ENCODE measurements around the gene D2HGDH. TPM values are rescaled to one million over a fixed set of nuclear protein-coding genes. Genes with fewer than 3 reads are reported as not detected.
A peak's percentile ranks its signal among the peaks of the same experiment; 100 is the strongest.

Gene D2HGDH
- total and polyA plus RNA-seq, 2 experiments from 2014 or later, result 3.7 to 17.3 TPM

GRCh38 chr2:241770185-241770935, 35.9 kb downstream of the D2HGDH start:
- Histone ChIP-seq H3F3A (replicated peaks; ENCODE audit: low read depth) (no peaks in the 10 kb centered on the region), H4K20me1 (replicated peaks; ENCODE audit: insufficient read depth) (no peaks in the 10 kb centered on the region), H3K79me2 (replicated peaks; ENCODE audit: insufficient read depth) (no peaks in the 10 kb centered on the region), H3K4me2 (no peak overlapping the region), H3K4me1 (ENCODE audit: insufficient read depth) (no peaks in the 10 kb centered on the region), H2AFZ (no peak overlapping the region), H3K9me2 (ENCODE audit: insufficient read depth) (no peaks in the 10 kb centered on the region), H3K27ac (ENCODE audit: low read depth) (no peak overlapping the region; the same call in 1 of the 2 replicates), H3K27me3 (ENCODE audit: insufficient read depth) (no peaks in the 10 kb centered on the region), H3K36me3 (ENCODE audit: insufficient read depth) (no peaks in the 10 kb centered on the region), H3K4me3 (no peak overlapping the region)
- Mint-ChIP-seq H3K36me3 (ENCODE audit: low read depth) (no peaks in the 10 kb centered on the region), H3K27me3 (ENCODE audit: insufficient read depth, low read depth, poor library complexity) (peaks cover 6% of the 10 kb centered on the region), H3K27ac (no peak overlapping the region), H3K9me3 (no peaks in the 10 kb centered on the region; the same call in 2 of the 3 replicates), H3K4me3 (no peak overlapping the region), H3K4me1 (peaks cover 11% of the 10 kb centered on the region)
- TF ChIP-seq REST (IDR thresholded peaks at IDR 0.05; ENCODE audit: unreplicated experiment) (no peak), EZH2 (IDR thresholded peaks at IDR 0.05; ENCODE audit: low read depth, unreplicated experiment) (no peak), STAT1 (IDR thresholded peaks at IDR 0.05; ENCODE audit: unreplicated experiment) (no peak)
- DNase-seq (ENCODE audit: low spot score) (no peak), ATAC-seq (peak; percentile 50)

DNA sequence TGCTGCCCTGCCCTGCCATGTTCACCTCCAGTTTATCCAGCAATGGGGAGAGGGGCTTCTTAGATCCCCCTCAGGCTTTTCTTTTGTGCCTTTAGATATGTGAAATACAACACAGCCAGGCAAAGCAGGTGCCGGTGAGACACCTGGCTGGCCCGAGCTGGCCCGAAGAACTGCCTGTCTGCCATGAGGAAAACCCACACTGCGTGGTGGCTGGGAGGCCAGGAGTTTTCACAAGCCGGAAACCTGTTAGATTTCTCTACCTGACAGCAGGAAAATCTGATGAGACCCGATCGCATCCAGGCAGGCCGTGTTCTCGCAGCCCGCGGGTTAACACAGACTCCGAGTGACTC, 36.5 kb downstream of the D2HGDH start:
- no peaks in the 10 kb centered on the region for H3F3A ChIP-seq (replicated peaks; ENCODE audit: low read depth)
- no peaks in the 10 kb centered on the region for H4K20me1 ChIP-seq (replicated peaks; ENCODE audit: insufficient read depth)
- no peaks in the 10 kb centered on the region for H3K9me2 ChIP-seq (ENCODE audit: insufficient read depth)
- no peak overlapping the region for H2AFZ ChIP-seq
- DNase-seq (ENCODE audit: low spot score) (no peak), ATAC-seq (no peak)
- H3K4me3 ChIP-seq, result no peak overlapping the region
- Mint-ChIP-seq H3K9me3 (no peaks in the 10 kb centered on the region; the same call in 2 of the 3 replicates), H3K27me3 (ENCODE audit: insufficient read depth, low read depth, poor library complexity) (peaks cover 6% of the 10 kb centered on the region), H3K36me3 (ENCODE audit: low read depth) (no peaks in the 10 kb centered on the region), H3K4me3 (no peak overlapping the region), H3K27ac (no peak overlapping the region), H3K4me1 (peaks cover 11% of the 10 kb centered on the region)
- no peak overlapping the region; the same call in 1 of the 2 replicates for H3K27ac ChIP-seq (ENCODE audit: low read depth)
- H3K27me3 ChIP-seq (ENCODE audit: insufficient read depth), result no peaks in the 10 kb centered on the region
- no peaks in the 10 kb centered on the region for H3K4me1 ChIP-seq (ENCODE audit: insufficient read depth)
- H3K79me2 ChIP-seq (replicated peaks; ENCODE audit: insufficient read depth), result no peaks in the 10 kb centered on the region
- H3K36me3 ChIP-seq (ENCODE audit: insufficient read depth), result no peaks in the 10 kb centered on the region
- no peak overlapping the region for H3K4me2 ChIP-seq
- no peak for TF ChIP-seq EZH2 (IDR thresholded peaks at IDR 0.05; ENCODE audit: low read depth, unreplicated experiment)
- no peak for TF ChIP-seq CREB1 (CRISPR knock-in tag; IDR thresholded peaks at IDR 0.05; ENCODE audit: low read depth)
- TF ChIP-seq NANOG (IDR thresholded peaks at IDR 0.05; ENCODE audit: borderline replicate concordance), result no peak
- no peak for TF ChIP-seq EZH2phosphoT487 (IDR thresholded peaks at IDR 0.05; ENCODE audit: unreplicated experiment)
- TF ChIP-seq STAT1 (IDR thresholded peaks at IDR 0.05; ENCODE audit: unreplicated experiment), result no peak
- TF ChIP-seq ZNF331 (CRISPR knock-in tag; IDR thresholded peaks at IDR 0.05; ENCODE audit: low read depth), result no peak
- no peak for TF ChIP-seq ETS1 (IDR thresholded peaks at IDR 0.05)
- TF ChIP-seq ZNF462 (CRISPR knock-in tag; IDR thresholded peaks at IDR 0.05), result no peak
- no peak for TF ChIP-seq POLR2AphosphoS5 (IDR thresholded peaks at IDR 0.05; ENCODE audit: low read depth)
- no peak for TF ChIP-seq ZNF114 (CRISPR knock-in tag; IDR thresholded peaks at IDR 0.05)
